Endothelial cell of umbilical vein (primary cell): ENCODE data around the gene GIGYF2. TPM values are rescaled to one million over a fixed set of nuclear protein-coding genes. Genes with fewer than 3 reads are reported as not detected.

Source experiments
- BruUV-seq: library from RNA; stranded (reverse); fragments of 400-500 nt; replicated peaks from 2 replicates; lab custom pipeline; 2021; lab: Mats Ljungman, UMichigan
- CTCF ChIA-PET: fragments of 300-600, 350-600 bp; sonication (Branson Sonifier 250); formaldehyde crosslinking; loops from one replicate; lab custom pipeline; 2021; ENCODE audit warnings: antibody characterized with exemption, inconsistent platforms; lab: Charles Lee
- POLR2A ChIA-PET: fragments of 300-600, 350-600 bp; sonication (Branson Sonifier 250); formaldehyde crosslinking; loops from one replicate; lab custom pipeline; 2021; ENCODE audit warnings: antibody characterized with exemption, inconsistent platforms; lab: Charles Lee
- DNase-seq: peaks from one replicate; pipeline ENCODE4 v3.0.0-alpha.2; 2011; ENCODE audit warnings: low read depth, low spot score
- FAIRE-seq: peaks from 2 replicates; lab custom pipeline; 2011; peaks lifted over from hg19 to GRCh38; lab: Jason Lieb, UNC
- H2AFZ ChIP-seq: 2 replicates; pipeline ENCODE4 v1.6.0; 2012; ENCODE audit warnings: low read depth, low read length, control low read depth, inconsistent platforms
- H3K27ac ChIP-seq: 2 replicates; pipeline ENCODE4 v1.5.1; 2011; ENCODE audit warnings: low read depth, mild to moderate bottlenecking, control low read depth, low read length, moderate library complexity; ENCODE audit not compliant: insufficient read depth
- H3K27me3 ChIP-seq, 2 experiments: 2 replicates each; pipeline versions ENCODE4 v1.6.0 to v1.6.1; 2011; ENCODE audit warnings: low read length in 2 of 2, mixed read lengths in 1 of 2; ENCODE audit not compliant: control insufficient read depth in 2 of 2, insufficient read depth in 2 of 2
- H3K36me3 ChIP-seq, 2 experiments: 2 replicates in 1 of 2; 3 replicates in 1 of 2; pipeline ENCODE4 v1.5.1; 2011; ENCODE audit warnings: low read length in 2 of 2, mild to moderate bottlenecking in 1 of 2, moderate library complexity in 1 of 2; ENCODE audit not compliant: control insufficient read depth in 2 of 2, insufficient read depth in 2 of 2; ENCODE audit errors: extremely low read depth in 1 of 2
- H3K4me1 ChIP-seq: 3 replicates; pipeline ENCODE4 v1.5.1; 2011; ENCODE audit warnings: mild to moderate bottlenecking, low read length; ENCODE audit not compliant: control insufficient read depth, insufficient read depth; ENCODE audit errors: extremely low read depth
- H3K4me2 ChIP-seq: 2 replicates; pipeline ENCODE4 v1.6.1; 2011; ENCODE audit warnings: low read length, control low read depth, mixed read lengths; ENCODE audit not compliant: insufficient read depth
- H3K4me3 ChIP-seq, 3 experiments: fragments of 200-600 bp in 1 of 3; sonication (generic), shearing (Covaris generic) in 1 of 3; replicated peaks in 1 of 3; 2 replicates each; pipeline ENCODE4 v1.5.1; 2011 to 2016; ENCODE audit warnings: control low read depth in 3 of 3, low read length in 3 of 3, mild to moderate bottlenecking in 2 of 3, inconsistent platforms in 1 of 3, low read depth in 1 of 3, moderate library complexity in 1 of 3; ENCODE audit not compliant: insufficient read depth in 1 of 3
- H3K79me2 ChIP-seq: 2 replicates; pipeline ENCODE4 v1.6.0; 2012; ENCODE audit warnings: low read length, inconsistent platforms; ENCODE audit not compliant: control insufficient read depth, insufficient read depth
- H3K9ac ChIP-seq: replicated peaks from 2 replicates; pipeline ENCODE3; 2011; ENCODE audit warnings: low read length, control low read depth; ENCODE audit not compliant: insufficient read depth; ENCODE audit errors: extremely low read depth
- H3K9me1 ChIP-seq: replicated peaks from 3 replicates; pipeline ENCODE4 v1.6.0; 2011; ENCODE audit warnings: mild to moderate bottlenecking, low read length; ENCODE audit not compliant: control insufficient read depth, insufficient read depth; ENCODE audit errors: extremely low read depth
- H3K9me3 ChIP-seq: replicated peaks from 2 replicates; pipeline ENCODE4 v1.5.1; 2012; ENCODE audit warnings: low read length, inconsistent platforms; ENCODE audit not compliant: control insufficient read depth, insufficient read depth
- H4K20me1 ChIP-seq: replicated peaks from 2 replicates; pipeline ENCODE3; 2011; ENCODE audit warnings: mild to moderate bottlenecking, low read length; ENCODE audit not compliant: control insufficient read depth, insufficient read depth; ENCODE audit errors: extremely low read depth
- EZH2 ChIP-seq: IDR thresholded peaks from 2 replicates; pipeline ENCODE4 v1.6.1; 2012; ENCODE audit warnings: borderline replicate concordance, low read depth, mild to moderate bottlenecking, moderate library complexity, low read length, inconsistent platforms; ENCODE audit not compliant: severe bottlenecking
- FOS ChIP-seq: IDR thresholded peaks from 2 replicates; pipeline ENCODE4 v1.6.1; 2011; ENCODE audit warnings: mild to moderate bottlenecking, low read length, moderate library complexity, borderline replicate concordance; ENCODE audit not compliant: insufficient read depth
- GATA2 ChIP-seq: IDR thresholded peaks from 2 replicates; pipeline ENCODE4 v1.7.0; 2011; ENCODE audit warnings: low read depth, mild to moderate bottlenecking, moderate library complexity, mixed read lengths, low read length; ENCODE audit not compliant: insufficient read length, insufficient read depth
- JUN ChIP-seq: IDR thresholded peaks from 2 replicates; pipeline ENCODE4 v1.6.1; 2011; ENCODE audit warnings: borderline replicate concordance, low read depth; ENCODE audit not compliant: insufficient read length, insufficient read depth
- MYC ChIP-seq: IDR thresholded peaks from one replicate; pipeline ENCODE4 v1.6.1; 2011; ENCODE audit warnings: mild to moderate bottlenecking, low read depth, low read length
- POLR2A ChIP-seq: IDR thresholded peaks from 2 replicates; pipeline ENCODE4 v1.6.1; 2012; ENCODE audit warnings: low read depth, mild to moderate bottlenecking, control low read depth, low read length
- POLR2AphosphoS5 ChIP-seq: IDR thresholded peaks from 2 replicates; pipeline ENCODE4 v1.6.1; 2012; ENCODE audit warnings: low read depth, mild to moderate bottlenecking, control low read depth, low read length, moderate library complexity; ENCODE audit not compliant: insufficient read depth
- dilution Hi-C: fragments of 300-500 bp; cut with MboI; formaldehyde crosslinking; loops from one replicate; pipeline ENCODE4 v1.15.0; 2019; ENCODE audit warnings: low sequenced_read_pairs; ENCODE audit not compliant: extremely low pct_ligation_motif_present
- intact Hi-C: fragments of 100-400 bp; cut with micrococcal nuclease; formaldehyde crosslinking; loops from one replicate; pipeline ENCODE4 v1.10.0; 2022
- polyA plus RNA-seq, 4 experiments: library from polyadenylated mRNA; depleted of rRNA in 3 of 4; stranded (reverse) in 3 of 4; unstranded in 1 of 4; fragments of >200 nt; gene quantifications; 2 replicates each; pipeline versions ENCODE4 v1.2.1 to v1.2.3, GENCODE V29; 2011 to 2012; ENCODE audit warnings: missing spikeins in 1 of 4
- total RNA-seq: library from RNA; stranded (reverse); gene quantifications from 2 replicates; pipeline ENCODE4 v1.2.3, GENCODE V29; 2021
- TF ChIP-seq, protein P1 (sequence below): IDR thresholded peaks from 2 replicates; pipeline ENCODE4 v1.6.1; 2011; ENCODE audit not compliant: insufficient read depth, insufficient read length
- TF ChIP-seq, protein P2 (sequence below), 2 donors: IDR thresholded peaks; 1 replicate in 1 of 2; 2 replicates in 1 of 2; pipeline ENCODE4 v1.5.1; 2011; ENCODE audit warnings: low read length in 2 of 2, mild to moderate bottlenecking in 2 of 2, moderate library complexity in 2 of 2, control low read depth in 1 of 2, inconsistent platforms in 1 of 2, low read depth in 1 of 2; ENCODE audit not compliant: insufficient read depth in 1 of 2; ENCODE audit errors: extremely low read depth in 1 of 2

Gene GIGYF2
- total and polyA plus RNA-seq, 2 donors (not counting 3 experiments of a cell fraction or from before 2014, with no cell fraction given) = 22.9 to 56.4 TPM

- H3K36me3 ChIP-seq = peaks cover 9 to 13% of the 10 kb centered on the region in 2 experiments
- no peak overlapping the region for H3K27ac ChIP-seq
- dilution Hi-C loops (no loop called here), intact Hi-C loops (no loop called here)
- H2AFZ ChIP-seq = no peak overlapping the region
- FAIRE-seq = no peak
- no peaks in the 10 kb centered on the region for H3K9me3 ChIP-seq
- H3K9ac ChIP-seq = no peak overlapping the region
- H3K4me3 ChIP-seq = no peak overlapping the region
- ChIA-PET POLR2A (no interaction called here), CTCF (no interaction called here)
- H3K27me3 ChIP-seq = no peaks in the 10 kb centered on the region
- no peaks in the 10 kb centered on the region for H3K79me2 ChIP-seq
- H3K4me2 ChIP-seq = no peak overlapping the region
- no peak for DNase-seq
- TF ChIP-seq POLR2AphosphoS5 (no peak), MYC (no peak), EZH2 (no peak), POLR2A (no peak), JUN (no peak), FOS (no peak), GATA2 (no peak)
- TF ChIP-seq, protein P1, sequence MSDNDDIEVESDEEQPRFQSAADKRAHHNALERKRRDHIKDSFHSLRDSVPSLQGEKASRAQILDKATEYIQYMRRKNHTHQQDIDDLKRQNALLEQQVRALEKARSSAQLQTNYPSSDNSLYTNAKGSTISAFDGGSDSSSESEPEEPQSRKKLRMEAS = no peak
- TF ChIP-seq, protein P2, sequence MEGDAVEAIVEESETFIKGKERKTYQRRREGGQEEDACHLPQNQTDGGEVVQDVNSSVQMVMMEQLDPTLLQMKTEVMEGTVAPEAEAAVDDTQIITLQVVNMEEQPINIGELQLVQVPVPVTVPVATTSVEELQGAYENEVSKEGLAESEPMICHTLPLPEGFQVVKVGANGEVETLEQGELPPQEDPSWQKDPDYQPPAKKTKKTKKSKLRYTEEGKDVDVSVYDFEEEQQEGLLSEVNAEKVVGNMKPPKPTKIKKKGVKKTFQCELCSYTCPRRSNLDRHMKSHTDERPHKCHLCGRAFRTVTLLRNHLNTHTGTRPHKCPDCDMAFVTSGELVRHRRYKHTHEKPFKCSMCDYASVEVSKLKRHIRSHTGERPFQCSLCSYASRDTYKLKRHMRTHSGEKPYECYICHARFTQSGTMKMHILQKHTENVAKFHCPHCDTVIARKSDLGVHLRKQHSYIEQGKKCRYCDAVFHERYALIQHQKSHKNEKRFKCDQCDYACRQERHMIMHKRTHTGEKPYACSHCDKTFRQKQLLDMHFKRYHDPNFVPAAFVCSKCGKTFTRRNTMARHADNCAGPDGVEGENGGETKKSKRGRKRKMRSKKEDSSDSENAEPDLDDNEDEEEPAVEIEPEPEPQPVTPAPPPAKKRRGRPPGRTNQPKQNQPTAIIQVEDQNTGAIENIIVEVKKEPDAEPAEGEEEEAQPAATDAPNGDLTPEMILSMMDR (IDR thresholded peaks at IDR 0.05; ENCODE audit: extremely low read depth in 1 of 2, insufficient read depth in 1 of 2, low read depth in 1 of 2, low read length in 2 of 2) = no peak
- no TSS peak for BruUV-seq
- H3K4me1 ChIP-seq = peaks cover 10% of the 10 kb centered on the region
- H3K9me1 ChIP-seq = no peaks in the 10 kb centered on the region
- H4K20me1 ChIP-seq = peaks cover 2% of the 10 kb centered on the region
Observed at GRCh38 chr2:232831496-232831895, 134.4 kb downstream of the GIGYF2 start.
